MM.1S (cell line): Measurements from ENCODE around the gene LOXL1.

Source experiments
- DNase-seq: peaks from one replicate; pipeline ENCODE4 v3.0.0-alpha.2; 2015
- H2AFZ ChIP-seq: fragments of 300-600 bp; sonication (generic); 2 replicates; pipeline ENCODE4 v1.6.0; 2016; ENCODE audit warnings: antibody characterized with exemption, low read length
- H3F3A ChIP-seq: fragments of 300-600 bp; sonication (generic); 2 replicates; pipeline ENCODE4 v1.6.1; 2016; ENCODE audit warnings: mild to moderate bottlenecking, antibody characterized with exemption, low read length, moderate library complexity, mixed read lengths; ENCODE audit not compliant: insufficient read depth
- H3K27ac ChIP-seq: fragments of 300-600 bp; sonication (generic); 2 replicates; pipeline ENCODE4 v1.5.1; 2016; ENCODE audit warnings: mild to moderate bottlenecking, low read length
- H3K27me3 ChIP-seq: fragments of 300-600 bp; sonication (generic); replicated peaks from 2 replicates; pipeline ENCODE4 v1.6.0; 2016; ENCODE audit warnings: low read length; ENCODE audit not compliant: insufficient read depth
- H3K36me3 ChIP-seq: fragments of 300-600 bp; sonication (generic); replicated peaks from 2 replicates; pipeline ENCODE4 v1.6.1; 2016; ENCODE audit warnings: mild to moderate bottlenecking, low read length, mixed read lengths; ENCODE audit not compliant: insufficient read depth
- H3K4me1 ChIP-seq: fragments of 300-600 bp; sonication (generic); 2 replicates; pipeline ENCODE4 v1.6.1; 2016; ENCODE audit warnings: low read length, mixed read lengths
- H3K4me2 ChIP-seq: fragments of 300-600 bp; sonication (generic); 2 replicates; pipeline ENCODE4 v1.6.0; 2016; ENCODE audit warnings: low read depth, low read length
- H3K4me3 ChIP-seq: fragments of 300-600 bp; sonication (generic); 2 replicates; pipeline ENCODE4 v1.5.1; 2016; ENCODE audit warnings: low read length, mixed read lengths
- H3K79me2 ChIP-seq: fragments of 300-600 bp; sonication (generic); 2 replicates; pipeline ENCODE4 v1.6.1; 2016; ENCODE audit warnings: mixed run types, low read length, mixed read lengths
- H3K9ac ChIP-seq: fragments of 300-600 bp; sonication (generic); 2 replicates; pipeline ENCODE4 v1.6.1; 2016; ENCODE audit warnings: low read length, mixed read lengths
- H3K9me2 ChIP-seq: fragments of 300-600 bp; sonication (generic); replicated peaks from 2 replicates; pipeline ENCODE4 v1.6.1; 2016; ENCODE audit warnings: mild to moderate bottlenecking, low read length, mixed read lengths; ENCODE audit not compliant: insufficient read depth
- H3K9me3 ChIP-seq: fragments of 300-600 bp; sonication (generic); replicated peaks from 2 replicates; pipeline ENCODE4 v1.6.1; 2016; ENCODE audit warnings: mild to moderate bottlenecking, low read length, mixed read lengths; ENCODE audit not compliant: insufficient read depth
- H4K20me1 ChIP-seq: fragments of 300-600 bp; sonication (generic); 2 replicates; pipeline ENCODE4 v1.6.1; 2016; ENCODE audit warnings: mild to moderate bottlenecking, low read length, moderate library complexity, mixed read lengths; ENCODE audit not compliant: insufficient read depth
- EZH2 ChIP-seq: fragments of 300-600 bp; sonication (generic); optimal IDR thresholded peaks from 2 replicates; pipeline ENCODE3; 2017; ENCODE audit warnings: low read depth, mild to moderate bottlenecking, antibody characterized with exemption, low read length, mixed read lengths
- EZH2phosphoT487 ChIP-seq: fragments of 300-600 bp; sonication (generic); IDR thresholded peaks from 2 replicates; pipeline ENCODE4 v1.6.1; 2018; ENCODE audit warnings: antibody characterized with exemption, low read length
- TF ChIP-seq, protein P1 (sequence below): fragments of 300-600 bp; sonication (generic); IDR thresholded peaks from 2 replicates; pipeline ENCODE4 v1.5.1; 2016; ENCODE audit warnings: antibody characterized with exemption, low read length, mixed read lengths

The LOXL1 gene

DNA sequence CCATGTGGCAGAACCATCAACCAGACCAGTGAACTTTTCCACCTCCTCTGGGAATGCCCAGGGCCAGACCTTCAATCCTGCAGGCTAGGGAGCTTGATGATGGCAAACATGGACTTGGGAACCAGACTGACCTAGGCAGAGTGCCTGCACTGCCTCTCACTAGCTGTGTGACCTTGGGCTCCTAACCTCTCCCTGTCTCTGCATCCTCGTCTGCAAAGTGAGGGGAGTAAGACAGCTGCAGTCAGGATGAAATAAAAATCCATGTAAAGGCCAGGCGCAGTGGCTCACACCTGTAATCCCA lies 17.5 kb upstream of the LOXL1 start:
- H2AFZ ChIP-seq = no peak overlapping the region
- H3K9me2 ChIP-seq = no peaks in the 10 kb centered on the region
- DNase-seq = no peak
- H3K9ac ChIP-seq = no peak overlapping the region
- H3K27me3 ChIP-seq = peaks cover 3% of the 10 kb centered on the region; the same call in 1 of the 2 replicates
- no peak overlapping the region for H3K4me3 ChIP-seq
- no peaks in the 10 kb centered on the region for H3K36me3 ChIP-seq
- H3K4me1 ChIP-seq = no peaks in the 10 kb centered on the region
- no peak overlapping the region for H3K27ac ChIP-seq
- H3F3A ChIP-seq = no peaks in the 10 kb centered on the region
- H4K20me1 ChIP-seq = no peaks in the 10 kb centered on the region
- TF ChIP-seq EZH2 (no peak), EZH2phosphoT487 (no peak)
- TF ChIP-seq, protein P1, sequence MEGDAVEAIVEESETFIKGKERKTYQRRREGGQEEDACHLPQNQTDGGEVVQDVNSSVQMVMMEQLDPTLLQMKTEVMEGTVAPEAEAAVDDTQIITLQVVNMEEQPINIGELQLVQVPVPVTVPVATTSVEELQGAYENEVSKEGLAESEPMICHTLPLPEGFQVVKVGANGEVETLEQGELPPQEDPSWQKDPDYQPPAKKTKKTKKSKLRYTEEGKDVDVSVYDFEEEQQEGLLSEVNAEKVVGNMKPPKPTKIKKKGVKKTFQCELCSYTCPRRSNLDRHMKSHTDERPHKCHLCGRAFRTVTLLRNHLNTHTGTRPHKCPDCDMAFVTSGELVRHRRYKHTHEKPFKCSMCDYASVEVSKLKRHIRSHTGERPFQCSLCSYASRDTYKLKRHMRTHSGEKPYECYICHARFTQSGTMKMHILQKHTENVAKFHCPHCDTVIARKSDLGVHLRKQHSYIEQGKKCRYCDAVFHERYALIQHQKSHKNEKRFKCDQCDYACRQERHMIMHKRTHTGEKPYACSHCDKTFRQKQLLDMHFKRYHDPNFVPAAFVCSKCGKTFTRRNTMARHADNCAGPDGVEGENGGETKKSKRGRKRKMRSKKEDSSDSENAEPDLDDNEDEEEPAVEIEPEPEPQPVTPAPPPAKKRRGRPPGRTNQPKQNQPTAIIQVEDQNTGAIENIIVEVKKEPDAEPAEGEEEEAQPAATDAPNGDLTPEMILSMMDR = no peak
- H3K4me2 ChIP-seq = no peak overlapping the region
- H3K79me2 ChIP-seq = no peaks in the 10 kb centered on the region
- no peaks in the 10 kb centered on the region for H3K9me3 ChIP-seq

DNA sequence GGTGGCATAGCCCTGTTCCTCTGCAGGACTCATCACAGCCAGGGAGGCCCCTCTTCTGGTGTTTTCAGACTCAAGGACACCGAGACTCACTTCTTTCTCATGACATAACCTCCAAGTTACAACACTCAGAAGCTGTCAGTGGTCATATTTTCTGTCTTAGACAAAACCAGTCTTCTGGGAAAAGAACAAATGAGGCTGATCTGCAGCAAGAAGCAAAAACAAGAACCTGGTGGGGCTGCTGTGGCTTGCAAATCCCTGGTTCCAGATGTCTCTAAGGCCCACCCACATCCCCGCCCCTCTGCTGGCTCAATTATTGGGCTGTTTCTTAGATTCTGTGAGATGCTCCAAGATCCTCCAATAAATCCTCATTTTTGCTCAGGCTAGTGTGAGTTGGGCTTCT lies 16.6 kb upstream of the LOXL1 start:
- H3K27ac ChIP-seq = no peak overlapping the region
- H3K9me2 ChIP-seq = no peaks in the 10 kb centered on the region
- H2AFZ ChIP-seq = no peak overlapping the region
- no peaks in the 10 kb centered on the region for H3F3A ChIP-seq
- no peak for DNase-seq
- no peaks in the 10 kb centered on the region for H3K79me2 ChIP-seq
- H4K20me1 ChIP-seq = no peaks in the 10 kb centered on the region
- no peaks in the 10 kb centered on the region for H3K4me1 ChIP-seq
- H3K9me3 ChIP-seq = no peaks in the 10 kb centered on the region
- TF ChIP-seq EZH2 (no peak), EZH2phosphoT487 (no peak)
- TF ChIP-seq, protein P1 = no peak
- no peak overlapping the region for H3K4me3 ChIP-seq
- H3K4me2 ChIP-seq = no peak overlapping the region
- no peak overlapping the region for H3K9ac ChIP-seq
- H3K27me3 ChIP-seq = peaks cover 3% of the 10 kb centered on the region; the same call in 1 of the 2 replicates
- H3K36me3 ChIP-seq = no peaks in the 10 kb centered on the region

DNA sequence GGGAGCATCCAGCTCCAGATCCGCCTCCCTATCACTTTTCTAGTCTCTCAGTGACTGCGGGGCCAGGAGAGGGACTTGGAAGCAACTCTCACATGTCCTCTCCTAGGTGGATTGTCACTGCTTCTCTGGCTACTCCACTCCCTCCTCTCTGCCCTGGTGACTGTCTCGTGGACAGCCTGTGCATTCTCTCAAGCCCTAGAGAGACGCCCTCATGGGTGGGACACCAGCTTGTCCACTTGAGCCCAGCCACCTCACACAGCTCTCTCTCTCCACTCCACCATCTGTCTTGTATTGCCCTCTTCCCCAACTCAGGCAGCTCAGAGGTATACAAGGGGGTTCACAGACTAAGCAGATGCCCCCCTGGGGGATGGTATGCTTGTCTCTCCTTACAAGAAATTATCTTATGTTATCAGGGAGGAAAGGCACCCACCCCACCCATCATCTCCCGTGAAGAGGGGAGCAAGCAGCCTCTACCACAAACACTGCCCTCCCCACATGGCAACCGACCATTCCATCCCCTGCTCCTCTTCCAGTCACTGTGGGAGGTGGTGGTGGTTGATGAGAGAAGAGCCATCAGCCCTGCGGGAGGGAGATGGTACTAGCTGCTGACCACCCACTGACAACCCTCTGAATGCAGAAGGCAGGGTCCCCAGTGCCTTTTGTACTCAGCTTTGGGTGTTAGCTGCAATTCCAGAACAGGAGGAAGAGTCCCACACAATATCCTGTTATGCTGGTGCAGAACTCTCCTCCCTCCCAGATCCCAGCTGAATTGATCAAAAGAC lies 15.5 kb upstream of the LOXL1 start:
- no peak overlapping the region for H3K9ac ChIP-seq
- H3K4me2 ChIP-seq = no peak overlapping the region
- H3K27me3 ChIP-seq = peaks cover 3% of the 10 kb centered on the region; the same call in 1 of the 2 replicates
- no peak overlapping the region for H3K27ac ChIP-seq
- no peaks in the 10 kb centered on the region for H3K4me1 ChIP-seq
- no peaks in the 10 kb centered on the region for H3F3A ChIP-seq
- H4K20me1 ChIP-seq = no peaks in the 10 kb centered on the region
- no peak for DNase-seq
- no peak overlapping the region for H3K4me3 ChIP-seq
- H2AFZ ChIP-seq = no peak overlapping the region
- H3K36me3 ChIP-seq = no peaks in the 10 kb centered on the region
- no peaks in the 10 kb centered on the region for H3K9me3 ChIP-seq
- TF ChIP-seq, protein P1 = no peak
- TF ChIP-seq EZH2phosphoT487 (no peak), EZH2 (no peak)
- no peaks in the 10 kb centered on the region for H3K79me2 ChIP-seq
- no peaks in the 10 kb centered on the region for H3K9me2 ChIP-seq
